H9 (cell line): ENCODE results near the gene SAXO1. TPM values are rescaled to one million over a fixed set of nuclear protein-coding genes. Genes with fewer than 3 reads are reported as not detected.

Source experiments
- DNase-seq: peaks from one replicate; pipeline ENCODE4 v3.0.0-alpha.2; 2017
- H2AFZ ChIP-seq: one replicate; pipeline ENCODE4 v1.6.1; 2013; ENCODE audit warnings: mild to moderate bottlenecking, low read length, control low read depth, moderate library complexity
- H2AK5ac ChIP-seq: 2 replicates; pipeline ENCODE4 v1.6.1; 2013; ENCODE audit warnings: low read length, control low read depth, mixed read lengths; ENCODE audit not compliant: insufficient read length
- H2BK120ac ChIP-seq: one replicate; pipeline ENCODE4 v1.6.1; 2013; ENCODE audit warnings: low read depth, mild to moderate bottlenecking, low read length, control low read depth, inconsistent platforms; ENCODE audit not compliant: poor library complexity, severe bottlenecking
- H2BK12ac ChIP-seq: 2 replicates; pipeline ENCODE4 v1.6.1; 2013; ENCODE audit warnings: low read length, control low read depth, mixed read lengths, low read depth; ENCODE audit not compliant: insufficient read length
- H2BK15ac ChIP-seq: 2 replicates; pipeline ENCODE4 v1.6.1; 2013; ENCODE audit warnings: low read depth, low read length, control low read depth
- H2BK20ac ChIP-seq: one replicate; pipeline ENCODE4 v1.6.1; 2013; ENCODE audit warnings: low read depth, mild to moderate bottlenecking, low read length, control low read depth, inconsistent platforms; ENCODE audit not compliant: poor library complexity, severe bottlenecking
- H2BK5ac ChIP-seq: 2 replicates; pipeline ENCODE4 v1.6.1; 2013; ENCODE audit warnings: low read length, control low read depth, mixed read lengths; ENCODE audit not compliant: insufficient read length
- H3K14ac ChIP-seq: 2 replicates; pipeline ENCODE4 v1.6.1; 2013; ENCODE audit warnings: low read length, control low read depth; ENCODE audit not compliant: insufficient read depth
- H3K18ac ChIP-seq: 2 replicates; pipeline ENCODE4 v1.6.1; 2013; ENCODE audit warnings: low read depth, mild to moderate bottlenecking, mixed read lengths, low read length, control low read depth; ENCODE audit not compliant: insufficient read length
- H3K23ac ChIP-seq: 2 replicates; pipeline ENCODE4 v1.6.1; 2013; ENCODE audit warnings: low read length, control low read depth, mixed read lengths, low read depth; ENCODE audit not compliant: insufficient read length
- H3K23me2 ChIP-seq: 2 replicates; pipeline ENCODE4 v1.6.1; 2013; ENCODE audit warnings: low read depth, mild to moderate bottlenecking, mixed read lengths, low read length, control low read depth; ENCODE audit not compliant: insufficient read length, poor library complexity, severe bottlenecking
- H3K27ac ChIP-seq: 2 replicates; pipeline ENCODE4 v1.5.1; 2013; ENCODE audit warnings: low read length, control low read depth, mixed read lengths, low read depth; ENCODE audit not compliant: insufficient read length
- H3K27me3 ChIP-seq: 2 replicates; pipeline ENCODE4 v1.6.1; 2013; ENCODE audit warnings: low read length, control low read depth, inconsistent platforms; ENCODE audit not compliant: insufficient read depth
- H3K4ac ChIP-seq: 2 replicates; pipeline ENCODE4 v1.6.1; 2013; ENCODE audit warnings: low read depth, mild to moderate bottlenecking, control low read depth, inconsistent platforms, low read length, moderate library complexity
- H3K4me1 ChIP-seq: 2 replicates; pipeline ENCODE4 v1.6.1; 2013; ENCODE audit warnings: low read length, control low read depth, inconsistent platforms; ENCODE audit not compliant: insufficient read depth
- H3K4me2 ChIP-seq: 2 replicates; pipeline ENCODE4 v1.6.1; 2013; ENCODE audit warnings: low read length, control low read depth, mixed read lengths; ENCODE audit not compliant: insufficient read length, insufficient read depth
- H3K56ac ChIP-seq: 2 replicates; pipeline ENCODE4 v1.6.1; 2013; ENCODE audit warnings: low read depth, mild to moderate bottlenecking, mixed read lengths, low read length, control low read depth; ENCODE audit not compliant: insufficient read length
- H3K79me1 ChIP-seq: 2 replicates; pipeline ENCODE4 v1.6.1; 2013; ENCODE audit warnings: low read depth, mild to moderate bottlenecking, moderate library complexity, low read length, control low read depth, inconsistent platforms; ENCODE audit not compliant: insufficient read depth, poor library complexity, severe bottlenecking
- H3K79me2 ChIP-seq: 2 replicates; pipeline ENCODE4 v1.6.1; 2013; ENCODE audit warnings: low read length, control low read depth, inconsistent platforms; ENCODE audit not compliant: insufficient read depth
- H3K9ac ChIP-seq: 2 replicates; pipeline ENCODE4 v1.6.1; 2013; ENCODE audit warnings: low read length, control low read depth, mixed read lengths; ENCODE audit not compliant: insufficient read length; ENCODE audit errors: extremely low read depth
- H3K9me3 ChIP-seq: one replicate; pipeline ENCODE4 v1.6.1; 2013; ENCODE audit warnings: low read depth, low read length, inconsistent platforms; ENCODE audit not compliant: control insufficient read depth
- H3T11ph ChIP-seq: one replicate; pipeline ENCODE4 v1.6.1; 2013; ENCODE audit warnings: mild to moderate bottlenecking, low read length, control low read depth, inconsistent platforms
- H4K20me1 ChIP-seq: one replicate; pipeline ENCODE4 v1.6.1; 2013; ENCODE audit not compliant: control insufficient read depth, insufficient read length, insufficient read depth
- H4K5ac ChIP-seq: 2 replicates; pipeline ENCODE4 v1.6.1; 2013; ENCODE audit warnings: low read depth, mild to moderate bottlenecking, mixed read lengths, low read length, control low read depth; ENCODE audit not compliant: insufficient read length
- H4K8ac ChIP-seq: replicated peaks from 2 replicates; pipeline ENCODE4 v1.6.1; 2013; ENCODE audit warnings: low read length, control low read depth, mixed read lengths, low read depth; ENCODE audit not compliant: insufficient read length
- H4K91ac ChIP-seq: 2 replicates; pipeline ENCODE4 v1.6.1; 2013; ENCODE audit warnings: low read depth, mild to moderate bottlenecking, moderate library complexity, mixed read lengths, low read length, control low read depth; ENCODE audit not compliant: insufficient read length
- H3K27ac Mint-ChIP-seq, 3 experiments: 2 replicates in 2 of 3; 3 replicates in 1 of 3; pipeline ENCODE4 v1.8.0; 2020 to 2021; ENCODE audit warnings: mixed read lengths in 3 of 3, mild to moderate bottlenecking in 1 of 3, moderate library complexity in 1 of 3
- H3K27me3 Mint-ChIP-seq: 2 replicates; pipeline ENCODE4 v1.8.0; 2021; ENCODE audit warnings: low read depth, mild to moderate bottlenecking, moderate library complexity, mixed read lengths
- H3K36me3 Mint-ChIP-seq, 3 experiments: 2 replicates in 2 of 3; 3 replicates in 1 of 3; pipeline ENCODE4 v1.8.0; 2020 to 2021; ENCODE audit warnings: low read depth in 3 of 3, mixed read lengths in 3 of 3; ENCODE audit not compliant: insufficient read depth in 1 of 3
- H3K4me1 Mint-ChIP-seq, 2 experiments: 2 replicates each; pipeline ENCODE4 v1.8.0; 2020; ENCODE audit warnings: mixed read lengths in 2 of 2
- H3K4me3 Mint-ChIP-seq, 2 experiments: 2 replicates in 1 of 2; 3 replicates in 1 of 2; pipeline ENCODE4 v1.8.0; 2020 to 2021; ENCODE audit warnings: mild to moderate bottlenecking in 2 of 2, mixed read lengths in 2 of 2, moderate library complexity in 1 of 2
- H3K9me3 Mint-ChIP-seq, 2 experiments: 2 replicates in 1 of 2; 3 replicates in 1 of 2; pipeline ENCODE4 v1.8.0; 2020; ENCODE audit warnings: mild to moderate bottlenecking in 2 of 2, mixed read lengths in 2 of 2, moderate library complexity in 1 of 2
- CTCF ChIP-seq: fragments of 200-600 bp; sonication (generic); conservative IDR thresholded peaks from 3 replicates; pipeline ENCODE4 v1.8.0; 2021; ENCODE audit warnings: antibody characterized with exemption, mild to moderate bottlenecking
- WGBS: extraction: QIAGEN DNeasy Blood & Tissue Kit; methylation state at CpG from one replicate; pipeline ENCODE4 v1.1.7; 2013; ENCODE audit warnings: missing lambda C conversion rate, low lambda C conversion rate, mixed read lengths; ENCODE audit not compliant: insufficient read length; ENCODE audit errors: extremely low coverage; 5-methylcytosine and 5-hydroxymethylcytosine counted together
- total RNA-seq: library from RNA; stranded (reverse); gene quantifications from 2 replicates; pipeline ENCODE4 v1.2.1, GENCODE V29; 2021

Gene SAXO1
- total RNA-seq, 1 experiment from 2014 or later: 0.09 TPM

- H3K9me3 Mint-ChIP-seq: peaks cover 5 to 6% of the 10 kb centered on the region in 2 experiments; a peak in 2 of 5 replicates
Observed at GRCh38 chr9:18981476-18982261, 51.3 kb downstream of the SAXO1 start.

More at GRCh38 chr9:18981476-18982261, 51.3 kb downstream of the SAXO1 start:
- no peak overlapping the region for H3K23ac ChIP-seq
- no peak overlapping the region for H2AFZ ChIP-seq
- Mint-ChIP-seq H3K36me3 (no peaks in the 10 kb centered on the region; a peak in 2 of 7 replicates), H3K27me3 (no peaks in the 10 kb centered on the region), H3K4me1 (peaks cover 9 to 17% of the 10 kb centered on the region in 2 experiments; a peak in 3 of 4 replicates), H3K27ac (peak overlapping the region in 1 of 3 experiments; percentile 11; a peak in 2 of 7 replicates), H3K4me3 (no peak overlapping the region)
- no peak overlapping the region for H2BK15ac ChIP-seq
- no peak overlapping the region for H2BK20ac ChIP-seq
- no peaks in the 10 kb centered on the region for H3K9me3 ChIP-seq
- H4K5ac ChIP-seq: no peak overlapping the region
- no peak for TF ChIP-seq CTCF
- H3K27me3 ChIP-seq: no peaks in the 10 kb centered on the region
- no peak overlapping the region for H3K14ac ChIP-seq
- H3K23me2 ChIP-seq: no peaks in the 10 kb centered on the region
- H2BK120ac ChIP-seq: no peak overlapping the region
- no peaks in the 10 kb centered on the region for H4K20me1 ChIP-seq
- H3K4me1 ChIP-seq: no peaks in the 10 kb centered on the region
- H2BK5ac ChIP-seq: no peak overlapping the region
- no peak overlapping the region for H4K8ac ChIP-seq
- H3K4me2 ChIP-seq: no peak overlapping the region
- no peak overlapping the region for H2AK5ac ChIP-seq
- no peak overlapping the region for H3K4ac ChIP-seq
- no CpG with 5 or more reads among the region's 4 CpGs for WGBS
- no peak overlapping the region for H2BK12ac ChIP-seq
- H3K56ac ChIP-seq: no peak overlapping the region
- no peaks in the 10 kb centered on the region for H3K79me2 ChIP-seq
- no peak overlapping the region for H3T11ph ChIP-seq
- no peak overlapping the region for H3K27ac ChIP-seq
- no peak for DNase-seq
- no peak overlapping the region for H4K91ac ChIP-seq
- H3K9ac ChIP-seq: no peak overlapping the region
- no peaks in the 10 kb centered on the region for H3K79me1 ChIP-seq
- H3K18ac ChIP-seq: peak overlapping the region; percentile 54
